ENCODE data around the gene KATNAL2. TPM values are rescaled to one million over a fixed set of nuclear protein-coding genes. Genes with fewer than 3 reads are reported as not detected.

Gene KATNAL2
- total RNA-seq, 2 donors from 2014 or later: 4.2 to 6.4 TPM

GRCh38 chr18:47062471-47062870 lies 145.1 kb downstream of the KATNAL2 start:
- no peak for DNase-seq
- WGBS, 2 experiments (ENCODE audit: insufficient coverage in 1 of 2, insufficient read length in 1 of 2): 90 to 100% methylated on average over 1 to 2 of the region's 2 CpGs
- Mint-ChIP-seq H3K4me1 (peaks cover 4% of the 10 kb centered on the region), H3K36me3 (ENCODE audit: low read depth) (no peaks in the 10 kb centered on the region), H3K4me3 (no peak overlapping the region), H3K27ac (no peak overlapping the region), H3K27me3 (ENCODE audit: insufficient read depth) (no peaks in the 10 kb centered on the region), H3K9me3 (no peaks in the 10 kb centered on the region)
- H3K27ac ChIP-seq (ENCODE audit: low read depth, low read length): no peak overlapping the region
- H3K9me3 ChIP-seq (ENCODE audit: control insufficient read depth, low read length): no peaks in the 10 kb centered on the region
- no peaks in the 10 kb centered on the region for H3K36me3 ChIP-seq (ENCODE audit: control insufficient read depth, insufficient read depth, low read length)
- no peak for TF ChIP-seq CTCF (conservative IDR thresholded peaks at IDR 0.05)
- no peak overlapping the region for H3K9ac ChIP-seq (ENCODE audit: extremely low read depth, low read length, poor library complexity, severe bottlenecking)
- H3K4me3 ChIP-seq (ENCODE audit: low read length): no peak overlapping the region
- H3K4me1 ChIP-seq (ENCODE audit: control insufficient read depth, insufficient read depth, low read length): peaks cover 2% of the 10 kb centered on the region
- H3K27me3 ChIP-seq (ENCODE audit: control insufficient read depth, insufficient read depth, low read length, poor library complexity, severe bottlenecking): peaks cover 3% of the 10 kb centered on the region

GRCh38 chr18:47063096-47063495 lies 145.7 kb downstream of the KATNAL2 start:
- Histone ChIP-seq H3K27me3 (ENCODE audit: control insufficient read depth, insufficient read depth, low read length, poor library complexity, severe bottlenecking) (peaks cover 3% of the 10 kb centered on the region), H3K4me3 (ENCODE audit: low read length) (no peak overlapping the region), H3K27ac (ENCODE audit: low read depth, low read length) (no peak overlapping the region), H3K4me1 (ENCODE audit: control insufficient read depth, insufficient read depth, low read length) (no peaks in the 10 kb centered on the region), H3K9ac (ENCODE audit: extremely low read depth, low read length, poor library complexity, severe bottlenecking) (no peak overlapping the region), H3K36me3 (ENCODE audit: control insufficient read depth, insufficient read depth, low read length) (no peaks in the 10 kb centered on the region), H3K9me3 (ENCODE audit: control insufficient read depth, low read length) (no peaks in the 10 kb centered on the region)
- no peak for DNase-seq
- no peaks in the 10 kb centered on the region for H3K27me3 Mint-ChIP-seq (ENCODE audit: insufficient read depth)
- 91 to 100% methylated on average over 3 to 7 of the region's 8 CpGs for WGBS, 2 experiments (ENCODE audit: insufficient coverage in 1 of 2, insufficient read length in 1 of 2)
- H3K4me3 Mint-ChIP-seq: no peak overlapping the region
- H3K27ac Mint-ChIP-seq: no peak overlapping the region
- no peaks in the 10 kb centered on the region for H3K36me3 Mint-ChIP-seq (ENCODE audit: low read depth)
- no peak for TF ChIP-seq CTCF (conservative IDR thresholded peaks at IDR 0.05)
- no peaks in the 10 kb centered on the region for H3K9me3 Mint-ChIP-seq
- no peaks in the 10 kb centered on the region for H3K4me1 Mint-ChIP-seq

- no peak overlapping the region for H3K27ac Mint-ChIP-seq
- WGBS, 2 experiments (ENCODE audit: insufficient coverage in 1 of 2, insufficient read length in 1 of 2): 60 to 63% methylated on average over 3 of the region's 3 CpGs
- no peaks in the 10 kb centered on the region for H3K4me1 Mint-ChIP-seq
- no peak overlapping the region for H3K9ac ChIP-seq (ENCODE audit: extremely low read depth, low read length, poor library complexity, severe bottlenecking)
- TF ChIP-seq CTCF (conservative IDR thresholded peaks at IDR 0.05): no peak
- no peaks in the 10 kb centered on the region for H3K36me3 Mint-ChIP-seq (ENCODE audit: low read depth)
- no peak overlapping the region for H3K27ac ChIP-seq (ENCODE audit: low read depth, low read length)
- H3K9me3 Mint-ChIP-seq: no peaks in the 10 kb centered on the region
- no peaks in the 10 kb centered on the region for H3K9me3 ChIP-seq (ENCODE audit: control insufficient read depth, low read length)
- H3K27me3 Mint-ChIP-seq (ENCODE audit: insufficient read depth): no peaks in the 10 kb centered on the region
- no peaks in the 10 kb centered on the region for H3K4me1 ChIP-seq (ENCODE audit: control insufficient read depth, insufficient read depth, low read length)
- no peak overlapping the region for H3K4me3 ChIP-seq (ENCODE audit: low read length)
- H3K36me3 ChIP-seq (ENCODE audit: control insufficient read depth, insufficient read depth, low read length): no peaks in the 10 kb centered on the region
- no peak for DNase-seq
- H3K4me3 Mint-ChIP-seq: no peak overlapping the region
- H3K27me3 ChIP-seq (ENCODE audit: control insufficient read depth, insufficient read depth, low read length, poor library complexity, severe bottlenecking): no peaks in the 10 kb centered on the region
These were observed 150.2 kb downstream of the KATNAL2 start for GRCh38 chr18:47067648-47068047.

All from endodermal cell (in vitro differentiated cells).